Fibroblast of pulmonary artery (primary cell): ENCODE data around the gene RGS11.

Experiments used
- DNase-seq: peaks from one replicate; pipeline ENCODE4 v3.0.0-alpha.2; 2010; ENCODE audit warnings: low read depth
- H3K4me3 ChIP-seq: replicated peaks from 2 replicates; pipeline ENCODE4 v1.5.1; 2011; ENCODE audit warnings: low read depth, mild to moderate bottlenecking, control low read depth, low read length, moderate library complexity
- TF ChIP-seq, protein P1 (sequence below): IDR thresholded peaks from 2 replicates; pipeline ENCODE4 v1.5.1; 2011; ENCODE audit warnings: mild to moderate bottlenecking, control low read depth, low read length, inconsistent platforms; ENCODE audit errors: missing control alignments

The RGS11 gene

DNA sequence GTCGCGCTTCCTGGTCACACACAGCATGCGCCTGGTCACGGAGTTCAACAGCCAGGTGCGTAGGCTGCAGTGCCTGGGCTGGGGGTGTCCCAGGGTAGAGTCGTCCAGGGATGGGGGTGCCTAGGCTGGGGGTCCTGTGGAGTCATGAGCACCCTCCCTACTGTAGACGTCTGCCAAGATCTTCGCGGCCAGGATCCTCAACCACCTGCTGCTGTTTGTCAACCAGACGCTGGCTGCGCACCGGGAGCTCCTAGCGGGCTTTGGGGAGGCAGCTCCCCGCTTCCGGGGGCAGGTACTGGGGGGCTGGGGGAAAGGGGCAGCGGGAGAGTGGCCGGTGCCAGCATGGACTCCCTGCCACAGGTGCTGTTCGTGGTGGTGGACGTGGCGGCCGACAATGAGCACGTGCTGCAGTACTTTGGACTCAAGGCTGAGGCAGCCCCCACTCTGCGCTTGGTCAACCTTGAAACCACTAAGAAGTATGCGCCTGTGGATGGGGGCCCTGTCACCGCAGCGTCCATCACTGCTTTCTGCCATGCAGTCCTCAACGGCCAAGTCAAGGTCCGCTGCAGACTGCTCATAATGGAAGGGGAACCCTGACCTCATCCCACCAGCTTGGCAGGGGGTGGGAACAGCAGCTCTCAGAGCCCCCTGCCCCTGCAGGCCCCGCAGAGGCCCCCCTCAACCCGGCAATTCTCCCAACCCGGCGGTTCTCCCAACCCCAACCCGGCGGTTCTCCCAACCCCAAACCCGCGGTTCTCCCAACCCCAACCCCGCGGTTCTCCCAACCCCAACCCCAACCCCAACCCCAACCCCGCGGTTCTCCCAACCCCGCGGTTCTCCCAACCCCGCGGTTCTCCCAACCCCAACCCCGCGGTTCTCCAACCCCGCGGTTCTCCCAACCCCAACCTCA lies 9.7 kb upstream of the RGS11 start:
- H3K4me3 ChIP-seq: no peak overlapping the region
- DNase-seq: no peak
- TF ChIP-seq, protein P1, sequence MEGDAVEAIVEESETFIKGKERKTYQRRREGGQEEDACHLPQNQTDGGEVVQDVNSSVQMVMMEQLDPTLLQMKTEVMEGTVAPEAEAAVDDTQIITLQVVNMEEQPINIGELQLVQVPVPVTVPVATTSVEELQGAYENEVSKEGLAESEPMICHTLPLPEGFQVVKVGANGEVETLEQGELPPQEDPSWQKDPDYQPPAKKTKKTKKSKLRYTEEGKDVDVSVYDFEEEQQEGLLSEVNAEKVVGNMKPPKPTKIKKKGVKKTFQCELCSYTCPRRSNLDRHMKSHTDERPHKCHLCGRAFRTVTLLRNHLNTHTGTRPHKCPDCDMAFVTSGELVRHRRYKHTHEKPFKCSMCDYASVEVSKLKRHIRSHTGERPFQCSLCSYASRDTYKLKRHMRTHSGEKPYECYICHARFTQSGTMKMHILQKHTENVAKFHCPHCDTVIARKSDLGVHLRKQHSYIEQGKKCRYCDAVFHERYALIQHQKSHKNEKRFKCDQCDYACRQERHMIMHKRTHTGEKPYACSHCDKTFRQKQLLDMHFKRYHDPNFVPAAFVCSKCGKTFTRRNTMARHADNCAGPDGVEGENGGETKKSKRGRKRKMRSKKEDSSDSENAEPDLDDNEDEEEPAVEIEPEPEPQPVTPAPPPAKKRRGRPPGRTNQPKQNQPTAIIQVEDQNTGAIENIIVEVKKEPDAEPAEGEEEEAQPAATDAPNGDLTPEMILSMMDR: no peak

DNA sequence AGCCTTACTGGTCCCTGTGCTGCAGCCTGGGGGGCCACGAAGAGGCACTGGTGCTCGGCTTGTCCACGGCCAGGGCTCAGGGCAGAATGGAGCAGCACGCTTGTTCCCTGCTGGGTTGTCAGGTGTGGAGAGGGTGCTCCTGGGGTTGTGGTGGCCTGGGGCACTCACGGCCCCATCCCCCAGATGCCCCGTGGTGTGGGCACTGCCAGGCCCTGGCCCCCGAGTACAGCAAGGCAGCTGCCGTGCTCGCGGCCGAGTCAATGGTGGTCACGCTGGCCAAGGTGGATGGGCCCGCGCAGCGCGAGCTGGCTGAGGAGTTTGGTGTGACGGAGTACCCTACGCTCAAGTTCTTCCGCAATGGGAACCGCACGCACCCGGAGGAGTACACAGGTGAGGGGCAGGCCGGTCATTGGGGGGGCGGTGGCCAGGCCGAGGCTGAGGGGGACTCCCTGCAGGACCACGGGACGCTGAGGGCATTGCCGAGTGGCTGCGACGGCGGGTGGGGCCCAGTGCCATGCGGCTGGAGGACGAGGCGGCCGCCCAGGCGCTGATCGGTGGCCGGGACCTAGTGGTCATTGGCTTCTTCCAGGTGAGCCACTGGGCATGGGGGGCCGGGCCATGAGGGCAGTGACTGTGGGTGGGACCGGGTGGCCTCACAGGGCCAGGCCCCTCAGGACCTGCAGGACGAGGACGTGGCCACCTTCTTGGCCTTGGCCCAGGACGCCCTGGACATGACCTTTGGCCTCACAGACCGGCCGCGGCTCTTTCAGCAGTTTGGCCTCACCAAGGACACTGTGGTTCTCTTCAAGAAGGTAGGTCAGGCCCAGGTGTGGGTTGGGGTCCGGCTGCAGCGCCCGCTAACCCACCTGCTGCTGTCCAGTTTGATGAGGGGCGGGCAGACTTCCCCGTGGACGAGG lies 8.7 kb upstream of the RGS11 start:
- TF ChIP-seq, protein P1: no peak
- H3K4me3 ChIP-seq: no peak overlapping the region

DNA sequence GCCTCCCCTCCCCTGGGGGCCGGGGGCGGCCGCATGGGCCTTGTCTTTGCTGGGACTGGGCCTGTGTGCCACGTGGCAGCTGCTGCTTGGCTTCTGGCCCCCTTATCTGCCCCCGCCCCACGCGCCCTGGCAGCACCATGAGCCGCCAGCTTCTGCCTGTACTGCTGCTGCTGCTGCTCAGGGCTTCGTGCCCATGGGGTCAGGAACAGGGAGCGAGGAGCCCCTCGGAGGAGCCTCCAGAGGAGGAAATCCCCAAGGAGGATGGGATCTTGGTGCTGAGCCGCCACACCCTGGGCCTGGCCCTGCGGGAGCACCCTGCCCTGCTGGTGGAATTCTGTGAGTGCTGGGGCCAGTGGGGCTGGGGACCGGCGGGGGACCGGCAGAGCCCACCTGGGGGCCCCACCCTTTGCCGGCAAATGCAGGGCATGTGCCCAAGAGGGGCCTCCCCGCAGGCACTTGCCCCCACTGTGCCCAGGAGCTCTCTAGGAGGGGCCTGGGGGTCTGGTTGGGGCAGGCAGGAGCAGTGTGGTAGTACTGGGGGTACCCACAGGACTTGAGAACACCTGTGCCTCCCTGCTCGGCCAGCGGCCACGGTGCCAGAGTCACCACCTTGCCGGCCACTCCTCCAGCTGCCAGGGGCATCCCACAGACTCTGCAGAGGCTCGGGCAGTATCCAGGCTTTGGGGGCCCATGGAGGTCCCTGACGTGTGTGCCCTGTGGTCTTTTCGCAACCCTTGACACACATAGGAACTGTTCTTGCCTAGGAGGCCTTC lies 7.5 kb upstream of the RGS11 start, which contains the start of gene PDIA2:
Gene PDIA2, plus strand, starts transcription at position 132 of the 773 bp plus-strand sequence. Its CDS starts 6 bp downstream, at position 138.
- DNase-seq: no peak
- TF ChIP-seq, protein P1: no peak
- no peak within 1 kb of the TSS for H3K4me3 ChIP-seq

More for the DNA sequence above, 8.7 kb upstream of the RGS11 start:
- no peak for DNase-seq

DNA sequence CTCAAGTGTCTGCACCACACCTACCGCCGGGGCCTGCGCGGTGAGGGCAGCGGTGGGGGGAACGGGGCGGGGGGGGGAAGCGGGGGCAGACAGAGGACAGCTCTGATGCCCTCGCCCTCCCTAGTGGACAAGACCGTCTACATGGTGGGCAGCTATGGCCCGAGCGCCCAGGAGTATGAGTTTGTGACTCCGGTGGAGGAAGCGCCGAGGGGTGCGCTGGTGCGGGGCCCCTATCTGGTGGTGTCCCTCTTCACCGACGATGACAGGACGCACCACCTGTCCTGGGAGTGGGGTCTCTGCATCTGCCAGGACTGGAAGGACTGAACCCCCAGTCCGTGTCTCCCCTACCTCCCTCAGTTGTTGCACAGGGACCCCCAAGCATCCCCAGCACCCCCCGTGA lies 6.7 kb upstream of the RGS11 start:
- TF ChIP-seq, protein P1: no peak
- no peak overlapping the region for H3K4me3 ChIP-seq
- no peak for DNase-seq

DNA sequence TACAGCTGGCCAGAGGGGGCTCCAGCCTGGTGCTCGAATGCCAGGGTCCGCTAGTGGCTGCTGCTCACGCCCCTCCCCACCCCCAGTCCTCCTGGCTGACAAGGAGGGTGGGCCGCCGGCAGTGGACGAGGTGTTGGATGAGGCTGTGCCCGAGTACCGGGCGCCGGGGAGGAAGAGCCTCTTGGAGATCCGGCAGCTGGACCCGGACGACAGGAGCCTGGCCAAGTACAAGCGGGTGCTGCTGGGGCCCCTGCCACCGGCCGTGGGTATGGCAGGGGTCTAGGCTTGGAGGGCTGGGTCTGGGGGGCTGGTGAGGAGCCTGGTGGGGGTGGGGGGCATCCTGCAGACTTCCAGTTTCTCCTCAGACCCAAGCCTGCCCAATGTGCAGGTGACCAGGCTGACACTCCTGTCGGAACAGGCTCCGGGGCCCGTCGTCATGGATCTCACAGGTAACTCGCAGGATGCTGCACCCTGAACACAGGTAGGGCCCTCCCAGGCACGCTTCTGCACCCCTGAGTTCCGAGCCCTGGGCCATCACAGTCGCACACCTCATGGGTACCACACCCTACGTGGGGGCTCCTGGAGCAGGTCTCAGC lies 6.0 kb upstream of the RGS11 start:
- no peak overlapping the region for H3K4me3 ChIP-seq
- TF ChIP-seq, protein P1: no peak
- no peak for DNase-seq
